Spleen (tissue), 7 donors: Measurements from ENCODE around the gene ARHGEF10L.

ENCODE experiments used
- POLR2A ChIP-seq, 3 donors: fragments of 450-650 bp; IDR thresholded peaks; one replicate each; pipeline ENCODE4 v1.5.1; 2017; ENCODE audit warnings: antibody characterized with exemption in 3 of 3, mild to moderate bottlenecking in 1 of 3
- TF ChIP-seq, protein P1 (sequence below), 11 experiments: fragments of 200-600 bp in 7 of 11; fragments of 450-650 bp in 4 of 11; sonication (generic) in 4 of 11; IDR thresholded peaks in 8 of 11; conservative IDR thresholded peaks in 3 of 11; 1 replicate in 7 of 11; 2 replicates in 4 of 11; pipeline versions ENCODE4 v1.4.0 to v1.8.0; 2016 to 2021; ENCODE audit warnings: antibody characterized with exemption in 11 of 11, inconsistent platforms in 4 of 11, mild to moderate bottlenecking in 1 of 11
- donor health status: DM: no; HTN: no; CAD: no; lungs with moderate emphysema.
- donor health status: DM: no; HTN: no; CAD: no.
- donor health status: DM: no; HTN: no; CAD: no.

DNA sequence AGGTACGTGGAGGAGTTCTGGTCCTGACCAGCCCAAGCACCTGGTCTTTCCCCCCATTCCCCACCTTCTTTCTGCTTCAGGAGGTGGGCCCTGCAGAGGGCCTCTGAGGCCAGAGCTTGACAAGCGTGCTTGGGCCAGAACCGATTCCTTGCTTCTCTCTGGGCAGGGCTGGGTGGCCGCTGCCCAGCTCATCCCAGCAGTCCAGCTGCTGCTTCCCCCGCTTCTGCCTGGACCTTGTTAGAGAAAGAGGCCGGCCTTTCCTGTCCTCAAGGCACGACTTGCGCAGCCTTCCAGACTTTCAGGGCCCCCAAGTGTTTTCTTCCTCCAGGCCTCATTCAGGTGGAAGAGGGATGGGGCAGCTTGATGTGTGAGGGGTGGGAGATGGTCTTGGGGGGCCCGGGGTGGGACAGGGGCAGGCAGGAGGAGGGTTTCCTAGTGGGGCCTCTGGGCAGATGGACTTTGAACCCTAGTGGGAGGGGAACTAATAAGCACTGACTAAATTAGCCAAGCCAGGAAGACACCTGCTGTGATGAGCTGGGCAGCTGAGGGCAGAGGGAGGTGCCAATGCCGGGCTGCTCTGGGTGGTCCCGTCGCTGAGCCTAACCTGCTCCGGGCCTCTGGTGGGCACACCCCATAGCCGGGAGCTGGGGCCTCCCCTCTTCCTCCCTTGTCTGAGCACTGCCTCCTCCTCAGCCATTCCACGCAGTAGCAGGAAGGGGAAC, 36.5 kb downstream of the ARHGEF10L start:
- TF ChIP-seq, protein P1, sequence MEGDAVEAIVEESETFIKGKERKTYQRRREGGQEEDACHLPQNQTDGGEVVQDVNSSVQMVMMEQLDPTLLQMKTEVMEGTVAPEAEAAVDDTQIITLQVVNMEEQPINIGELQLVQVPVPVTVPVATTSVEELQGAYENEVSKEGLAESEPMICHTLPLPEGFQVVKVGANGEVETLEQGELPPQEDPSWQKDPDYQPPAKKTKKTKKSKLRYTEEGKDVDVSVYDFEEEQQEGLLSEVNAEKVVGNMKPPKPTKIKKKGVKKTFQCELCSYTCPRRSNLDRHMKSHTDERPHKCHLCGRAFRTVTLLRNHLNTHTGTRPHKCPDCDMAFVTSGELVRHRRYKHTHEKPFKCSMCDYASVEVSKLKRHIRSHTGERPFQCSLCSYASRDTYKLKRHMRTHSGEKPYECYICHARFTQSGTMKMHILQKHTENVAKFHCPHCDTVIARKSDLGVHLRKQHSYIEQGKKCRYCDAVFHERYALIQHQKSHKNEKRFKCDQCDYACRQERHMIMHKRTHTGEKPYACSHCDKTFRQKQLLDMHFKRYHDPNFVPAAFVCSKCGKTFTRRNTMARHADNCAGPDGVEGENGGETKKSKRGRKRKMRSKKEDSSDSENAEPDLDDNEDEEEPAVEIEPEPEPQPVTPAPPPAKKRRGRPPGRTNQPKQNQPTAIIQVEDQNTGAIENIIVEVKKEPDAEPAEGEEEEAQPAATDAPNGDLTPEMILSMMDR (IDR thresholded peaks at IDR 0.05 in 8 of 11, conservative IDR thresholded peaks at IDR 0.05 in 3 of 11), result no peak
- TF ChIP-seq POLR2A (IDR thresholded peaks at IDR 0.05), result no peak
